OCI-LY1 (cell line): ENCODE results near the gene AKAP8.

Experiments
- EZH2 ChIP-seq: fragments of 200-600 bp; sonication (generic), shearing (Covaris generic); IDR thresholded peaks from 2 replicates; pipeline ENCODE4 v1.8.0; 2017; ENCODE audit warnings: borderline replicate concordance, mixed run types, mild to moderate bottlenecking, antibody characterized with exemption, low read length, moderate library complexity, mixed read lengths
- TF ChIP-seq, protein P1 (sequence below): fragments of 200-600 bp; sonication (generic), shearing (Covaris generic); IDR thresholded peaks from 2 replicates; pipeline ENCODE4 v1.5.1; 2017; ENCODE audit warnings: mild to moderate bottlenecking, antibody characterized with exemption, low read length, moderate library complexity, mixed read lengths

DNA sequence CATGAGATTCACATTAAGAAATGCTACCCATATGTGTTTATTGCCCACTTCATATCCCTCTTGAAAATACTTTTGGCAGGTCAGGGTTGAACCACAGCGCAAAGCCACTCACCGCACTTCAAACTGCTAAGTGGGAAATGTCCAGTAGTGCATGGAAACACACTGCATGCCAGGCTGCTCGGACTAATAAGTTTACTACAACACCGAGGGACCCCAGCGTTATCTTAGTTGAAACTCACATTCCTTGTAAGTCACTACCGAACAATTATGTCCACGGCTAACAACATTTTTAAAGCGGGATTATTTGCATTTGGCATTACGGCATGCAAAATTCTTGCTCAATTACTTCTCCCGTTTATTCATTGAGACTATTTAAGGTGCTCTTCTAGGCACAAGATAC, 51.3 kb downstream of the AKAP8 start:
- TF ChIP-seq, protein P1, sequence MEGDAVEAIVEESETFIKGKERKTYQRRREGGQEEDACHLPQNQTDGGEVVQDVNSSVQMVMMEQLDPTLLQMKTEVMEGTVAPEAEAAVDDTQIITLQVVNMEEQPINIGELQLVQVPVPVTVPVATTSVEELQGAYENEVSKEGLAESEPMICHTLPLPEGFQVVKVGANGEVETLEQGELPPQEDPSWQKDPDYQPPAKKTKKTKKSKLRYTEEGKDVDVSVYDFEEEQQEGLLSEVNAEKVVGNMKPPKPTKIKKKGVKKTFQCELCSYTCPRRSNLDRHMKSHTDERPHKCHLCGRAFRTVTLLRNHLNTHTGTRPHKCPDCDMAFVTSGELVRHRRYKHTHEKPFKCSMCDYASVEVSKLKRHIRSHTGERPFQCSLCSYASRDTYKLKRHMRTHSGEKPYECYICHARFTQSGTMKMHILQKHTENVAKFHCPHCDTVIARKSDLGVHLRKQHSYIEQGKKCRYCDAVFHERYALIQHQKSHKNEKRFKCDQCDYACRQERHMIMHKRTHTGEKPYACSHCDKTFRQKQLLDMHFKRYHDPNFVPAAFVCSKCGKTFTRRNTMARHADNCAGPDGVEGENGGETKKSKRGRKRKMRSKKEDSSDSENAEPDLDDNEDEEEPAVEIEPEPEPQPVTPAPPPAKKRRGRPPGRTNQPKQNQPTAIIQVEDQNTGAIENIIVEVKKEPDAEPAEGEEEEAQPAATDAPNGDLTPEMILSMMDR, result no peak
- TF ChIP-seq EZH2, result no peak
